HepG2 (cell line): ENCODE results near the gene LSM2. TPM values are rescaled to one million over a fixed set of nuclear protein-coding genes. Genes with fewer than 3 reads are reported as not detected.

Experiments used
- ELF3 ChIP-seq: IDR thresholded peaks from 2 replicates; pipeline ENCODE4 v1.6.1; 2016; ENCODE audit warnings: missing genetic modification reagents, missing compliant biosample characterization
- HMG20B ChIP-seq: conservative IDR thresholded peaks from 2 replicates; pipeline ENCODE4 v1.6.1; 2016; ENCODE audit warnings: missing genetic modification reagents, missing compliant biosample characterization
- HMGA1 ChIP-seq: sonication (generic); formaldehyde crosslinking; conservative IDR thresholded peaks from 2 replicates; pipeline ENCODE4 v1.4.0; 2020; ENCODE audit warnings: missing genetic modification reagents
- IRF2 ChIP-seq: IDR thresholded peaks from 2 replicates; pipeline ENCODE4 v1.6.1; 2018; ENCODE audit warnings: missing genetic modification reagents, missing compliant biosample characterization
- KLF15 ChIP-seq: sonication (generic); formaldehyde crosslinking; IDR thresholded peaks from 2 replicates; pipeline ENCODE4 v1.8.1; 2023; ENCODE audit warnings: borderline replicate concordance, mild to moderate bottlenecking, inconsistent platforms, missing genetic modification reagents, mixed read lengths
- MIER3 ChIP-seq: IDR thresholded peaks from 2 replicates; pipeline ENCODE4 v1.6.1; 2016; ENCODE audit warnings: missing compliant biosample characterization, borderline replicate concordance
- RBFOX2 ChIP-seq: fragments of 200-400 bp; formaldehyde crosslinking; IDR thresholded peaks from 2 replicates; pipeline ENCODE4 v1.6.1; 2017; ENCODE audit warnings: low read depth, mild to moderate bottlenecking, low read length
- SPEN ChIP-seq: sonication (generic); formaldehyde crosslinking; IDR thresholded peaks from 2 replicates; pipeline ENCODE4 v1.5.1; 2020; ENCODE audit warnings: low read depth, mild to moderate bottlenecking, missing genetic modification reagents
- YY1 ChIP-seq: IDR thresholded peaks from 2 replicates; pipeline ENCODE4 v1.6.1; 2011; ENCODE audit warnings: low read length, low read depth, moderate library complexity, mild to moderate bottlenecking; ENCODE audit not compliant: insufficient read depth, insufficient replicate concordance
- ZNF225 ChIP-seq: sonication (generic); formaldehyde crosslinking; IDR thresholded peaks from 2 replicates; pipeline ENCODE4 v1.4.0; 2020; ENCODE audit warnings: mild to moderate bottlenecking, missing genetic modification reagents
- ZNF292 ChIP-seq: sonication (generic); formaldehyde crosslinking; IDR thresholded peaks from 2 replicates; pipeline ENCODE4 v1.8.1; 2022; ENCODE audit warnings: mild to moderate bottlenecking, low read depth, missing genetic modification reagents, borderline replicate concordance
- ZNF501 ChIP-seq: sonication (generic); formaldehyde crosslinking; IDR thresholded peaks from 2 replicates; pipeline ENCODE4 v1.5.1; 2020; ENCODE audit warnings: mild to moderate bottlenecking, moderate library complexity, missing genetic modification reagents
- ZNF607 ChIP-seq: sonication (generic); formaldehyde crosslinking; IDR thresholded peaks from 2 replicates; pipeline ENCODE4 v1.5.1; 2020; ENCODE audit warnings: missing genetic modification reagents, mild to moderate bottlenecking, borderline replicate concordance
- ZNF883 ChIP-seq: sonication (generic); formaldehyde crosslinking; IDR thresholded peaks from 2 replicates; pipeline ENCODE4 v1.5.1; 2020; ENCODE audit warnings: mild to moderate bottlenecking, missing genetic modification reagents; ENCODE audit errors: not compliant biosample characterization
- ZNF891 ChIP-seq: sonication (generic); formaldehyde crosslinking; IDR thresholded peaks from 2 replicates; pipeline ENCODE4 v1.5.0; 2020; ENCODE audit warnings: mild to moderate bottlenecking, missing genetic modification reagents
- polyA plus RNA-seq, 8 experiments: library from polyadenylated mRNA; depleted of rRNA in 3 of 8; stranded (reverse) in 7 of 8; unstranded in 1 of 8; fragments of >200 nt; fragmentation: Illumina TruSeq in 4 of 8; extraction: Trizol in 4 of 8; gene quantifications; 2 replicates each; pipeline versions ENCODE4 v1.2.1 to v1.2.3, GENCODE V29; 2011 to 2016; ENCODE audit warnings: low read depth in 4 of 8, missing spikeins in 1 of 8, mixed read lengths in 1 of 8; ENCODE audit not compliant: insufficient read depth in 1 of 8
- total RNA-seq, 5 experiments: library from RNA; depleted of rRNA; stranded (reverse); fragments of >200 nt; fragmentation: Illumina TruSeq; extraction: Trizol; gene quantifications; 2 replicates each; pipeline ENCODE4 v1.2.3, GENCODE V29; 2016; ENCODE audit warnings: low read depth in 1 of 5
- TF ChIP-seq, protein P1 (sequence below): sonication (generic); formaldehyde crosslinking; IDR thresholded peaks from 2 replicates; pipeline ENCODE4 v1.5.0; 2020; ENCODE audit warnings: missing genetic modification reagents, mild to moderate bottlenecking, borderline replicate concordance
- TF ChIP-seq, protein P2 (sequence below): sonication (generic); formaldehyde crosslinking; IDR thresholded peaks from 2 replicates; pipeline ENCODE4 v1.5.1; 2020; ENCODE audit warnings: mild to moderate bottlenecking, missing genetic modification reagents, borderline replicate concordance
- TF ChIP-seq, protein P3 (sequence below): sonication (generic); formaldehyde crosslinking; IDR thresholded peaks from 2 replicates; pipeline ENCODE4 v1.4.0; 2020; ENCODE audit warnings: missing genetic modification reagents
- TF ChIP-seq, protein P4 (sequence below): IDR thresholded peaks from 2 replicates; pipeline ENCODE4 v1.6.1; 2012; ENCODE audit warnings: low read depth, low read length, improper control_type of control experiment

Gene LSM2
- total and polyA plus RNA-seq, 2 of the 13 experiments (the other 11 are each of a cell fraction or from before 2014, with no cell fraction given), result 69.4 to 90.5 TPM

DNA sequence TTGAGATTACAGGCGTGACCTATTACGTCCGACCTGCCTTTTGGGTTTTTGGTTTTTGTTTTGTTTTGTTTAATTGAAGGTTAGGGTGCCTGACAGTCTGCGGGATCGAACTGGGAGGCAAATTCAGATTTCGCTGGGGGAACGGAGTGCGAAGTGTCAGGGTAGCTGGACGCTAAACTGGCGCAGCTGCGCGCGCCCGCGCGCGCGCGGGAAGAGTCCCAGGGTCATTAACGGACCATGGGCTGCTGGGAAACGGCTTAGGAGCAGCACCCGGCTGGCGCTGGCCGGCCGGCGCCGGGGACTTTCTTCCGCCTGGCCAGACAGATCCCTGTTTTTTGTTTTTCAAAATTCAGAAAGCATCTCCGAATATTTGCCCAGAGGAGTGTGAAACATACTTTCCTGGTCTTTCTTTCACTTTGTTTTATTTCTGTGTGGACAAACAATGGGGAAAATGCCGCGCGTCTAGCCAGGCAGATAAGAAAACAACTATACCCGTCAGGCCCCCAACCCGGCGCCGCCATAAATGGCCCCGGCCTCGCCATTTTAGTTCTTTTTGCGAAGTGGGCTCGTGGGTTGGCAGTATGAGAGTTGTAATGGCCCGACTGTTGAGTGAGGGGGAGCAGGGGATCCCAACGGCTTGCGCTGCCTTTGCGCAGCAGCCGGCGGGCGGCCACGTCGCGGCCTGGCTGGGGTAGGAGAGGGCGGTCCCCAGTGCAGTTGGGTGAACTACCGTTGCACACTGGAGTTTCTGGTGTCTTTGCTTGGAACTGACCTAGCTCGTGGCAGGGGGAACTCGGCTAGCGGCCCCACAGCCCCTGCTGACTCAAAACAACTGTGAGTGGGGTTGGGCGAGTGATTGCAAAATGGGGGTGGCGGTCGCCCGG is 27.8 kb upstream of the LSM2 start (continued):
- peak; percentile 28; the same call in 1 of the 2 replicates for TF ChIP-seq HMG20B (CRISPR knock-in tag)
- peak; percentile 95 for TF ChIP-seq SPEN (CRISPR knock-in tag)
- no peak for TF ChIP-seq HMGA1 (CRISPR knock-in tag)
- TF ChIP-seq, protein P1, sequence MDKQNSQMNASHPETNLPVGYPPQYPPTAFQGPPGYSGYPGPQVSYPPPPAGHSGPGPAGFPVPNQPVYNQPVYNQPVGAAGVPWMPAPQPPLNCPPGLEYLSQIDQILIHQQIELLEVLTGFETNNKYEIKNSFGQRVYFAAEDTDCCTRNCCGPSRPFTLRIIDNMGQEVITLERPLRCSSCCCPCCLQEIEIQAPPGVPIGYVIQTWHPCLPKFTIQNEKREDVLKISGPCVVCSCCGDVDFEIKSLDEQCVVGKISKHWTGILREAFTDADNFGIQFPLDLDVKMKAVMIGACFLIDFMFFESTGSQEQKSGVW (CRISPR knock-in tag), result no peak
- TF ChIP-seq KLF15 (CRISPR knock-in tag), result peak; percentile 79; the same call in 1 of the 2 replicates
- peak; percentile 38; the same call in 1 of the 2 replicates for TF ChIP-seq ELF3 (CRISPR knock-in tag)
- TF ChIP-seq RBFOX2, result peak; percentile 100
- TF ChIP-seq, protein P2, sequence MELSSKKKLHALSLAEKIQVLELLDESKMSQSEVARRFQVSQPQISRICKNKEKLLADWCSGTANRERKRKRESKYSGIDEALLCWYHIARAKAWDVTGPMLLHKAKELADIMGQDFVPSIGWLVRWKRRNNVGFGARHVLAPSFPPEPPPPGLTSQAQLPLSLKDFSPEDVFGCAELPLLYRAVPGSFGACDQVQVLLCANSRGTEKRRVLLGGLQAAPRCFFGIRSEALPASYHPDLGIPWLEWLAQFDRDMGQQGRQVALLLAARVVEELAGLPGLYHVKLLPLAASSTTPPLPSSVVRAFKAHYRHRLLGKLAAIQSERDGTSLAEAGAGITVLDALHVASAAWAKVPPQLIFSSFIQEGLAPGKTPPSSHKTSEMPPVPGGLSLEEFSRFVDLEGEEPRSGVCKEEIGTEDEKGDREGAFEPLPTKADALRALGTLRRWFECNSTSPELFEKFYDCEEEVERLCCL, result peak; percentile 73
- TF ChIP-seq, protein P3, sequence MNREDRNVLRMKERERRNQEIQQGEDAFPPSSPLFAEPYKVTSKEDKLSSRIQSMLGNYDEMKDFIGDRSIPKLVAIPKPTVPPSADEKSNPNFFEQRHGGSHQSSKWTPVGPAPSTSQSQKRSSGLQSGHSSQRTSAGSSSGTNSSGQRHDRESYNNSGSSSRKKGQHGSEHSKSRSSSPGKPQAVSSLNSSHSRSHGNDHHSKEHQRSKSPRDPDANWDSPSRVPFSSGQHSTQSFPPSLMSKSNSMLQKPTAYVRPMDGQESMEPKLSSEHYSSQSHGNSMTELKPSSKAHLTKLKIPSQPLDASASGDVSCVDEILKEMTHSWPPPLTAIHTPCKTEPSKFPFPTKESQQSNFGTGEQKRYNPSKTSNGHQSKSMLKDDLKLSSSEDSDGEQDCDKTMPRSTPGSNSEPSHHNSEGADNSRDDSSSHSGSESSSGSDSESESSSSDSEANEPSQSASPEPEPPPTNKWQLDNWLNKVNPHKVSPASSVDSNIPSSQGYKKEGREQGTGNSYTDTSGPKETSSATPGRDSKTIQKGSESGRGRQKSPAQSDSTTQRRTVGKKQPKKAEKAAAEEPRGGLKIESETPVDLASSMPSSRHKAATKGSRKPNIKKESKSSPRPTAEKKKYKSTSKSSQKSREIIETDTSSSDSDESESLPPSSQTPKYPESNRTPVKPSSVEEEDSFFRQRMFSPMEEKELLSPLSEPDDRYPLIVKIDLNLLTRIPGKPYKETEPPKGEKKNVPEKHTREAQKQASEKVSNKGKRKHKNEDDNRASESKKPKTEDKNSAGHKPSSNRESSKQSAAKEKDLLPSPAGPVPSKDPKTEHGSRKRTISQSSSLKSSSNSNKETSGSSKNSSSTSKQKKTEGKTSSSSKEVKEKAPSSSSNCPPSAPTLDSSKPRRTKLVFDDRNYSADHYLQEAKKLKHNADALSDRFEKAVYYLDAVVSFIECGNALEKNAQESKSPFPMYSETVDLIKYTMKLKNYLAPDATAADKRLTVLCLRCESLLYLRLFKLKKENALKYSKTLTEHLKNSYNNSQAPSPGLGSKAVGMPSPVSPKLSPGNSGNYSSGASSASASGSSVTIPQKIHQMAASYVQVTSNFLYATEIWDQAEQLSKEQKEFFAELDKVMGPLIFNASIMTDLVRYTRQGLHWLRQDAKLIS, result peak; percentile 95
- TF ChIP-seq ZNF501 (CRISPR knock-in tag), result peak; percentile 82
- TF ChIP-seq, protein P4, sequence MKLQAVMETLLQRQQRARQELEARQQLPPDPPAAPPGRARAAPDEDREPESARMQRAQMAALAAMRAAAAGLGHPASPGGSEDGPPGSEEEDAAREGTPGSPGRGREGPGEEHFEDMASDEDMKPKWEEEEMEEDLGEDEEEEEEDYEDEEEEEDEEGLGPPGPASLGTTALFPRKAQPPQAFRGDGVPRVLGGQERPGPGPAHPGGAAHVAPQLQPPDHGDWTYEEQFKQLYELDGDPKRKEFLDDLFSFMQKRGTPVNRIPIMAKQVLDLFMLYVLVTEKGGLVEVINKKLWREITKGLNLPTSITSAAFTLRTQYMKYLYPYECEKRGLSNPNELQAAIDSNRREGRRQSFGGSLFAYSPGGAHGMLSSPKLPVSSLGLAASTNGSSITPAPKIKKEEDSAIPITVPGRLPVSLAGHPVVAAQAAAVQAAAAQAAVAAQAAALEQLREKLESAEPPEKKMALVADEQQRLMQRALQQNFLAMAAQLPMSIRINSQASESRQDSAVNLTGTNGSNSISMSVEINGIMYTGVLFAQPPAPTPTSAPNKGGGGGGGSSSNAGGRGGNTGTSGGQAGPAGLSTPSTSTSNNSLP, result no peak; the same call in 1 of the 2 replicates
- 0 out of 2 replicates have a peak, but pooled peaks have one; percentile 62 for TF ChIP-seq ZNF225 (CRISPR knock-in tag)
- TF ChIP-seq ZNF292 (CRISPR knock-in tag), result no peak
- TF ChIP-seq ZNF883, result peak; percentile 86
- TF ChIP-seq MIER3, result no peak; the same call in 1 of the 2 replicates
- TF ChIP-seq ZNF891 (CRISPR knock-in tag), result peak; percentile 87
- TF ChIP-seq IRF2 (CRISPR knock-in tag), result peak; percentile 49
- peak; percentile 49; the same call in 1 of the 2 replicates for TF ChIP-seq ZNF607
- TF ChIP-seq YY1, result peak; percentile 98
